ENCODE data around the gene ITGB2.

DNA sequence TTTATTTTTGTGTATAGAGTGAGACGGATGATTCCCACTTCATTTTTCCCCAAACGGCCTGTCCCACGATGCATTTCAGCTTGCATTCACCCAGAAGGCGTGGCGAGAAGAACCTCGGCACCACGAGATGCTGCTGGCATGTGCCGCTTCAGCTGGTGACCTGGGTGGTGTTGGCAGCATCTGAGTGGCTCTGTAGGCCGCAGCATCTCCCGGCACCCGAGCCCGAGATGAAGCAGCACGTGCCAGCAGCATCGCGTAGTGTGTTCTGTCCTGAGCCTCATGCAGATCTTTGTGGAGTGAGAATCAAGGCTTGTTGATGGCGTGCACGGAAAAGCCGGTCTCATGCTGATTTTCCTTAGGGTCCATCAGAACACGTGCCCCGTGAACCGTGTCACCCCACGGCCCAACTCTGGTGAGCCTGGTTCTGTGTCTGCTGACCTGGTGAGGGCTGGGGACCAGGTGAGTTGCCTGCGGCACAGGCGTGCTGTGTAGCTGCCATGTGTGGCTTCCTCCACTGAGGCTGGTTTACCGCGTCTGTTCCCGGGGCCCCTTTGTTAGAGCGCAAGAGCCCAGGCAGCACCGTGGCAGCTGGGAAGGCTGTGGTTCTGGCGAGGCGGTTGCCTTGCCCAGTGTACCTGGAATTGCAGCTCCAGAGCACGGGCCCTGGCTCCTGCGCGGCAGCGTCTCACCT lies 35.8 kb upstream of the ITGB2 start:
- TF ChIP-seq, protein P1, sequence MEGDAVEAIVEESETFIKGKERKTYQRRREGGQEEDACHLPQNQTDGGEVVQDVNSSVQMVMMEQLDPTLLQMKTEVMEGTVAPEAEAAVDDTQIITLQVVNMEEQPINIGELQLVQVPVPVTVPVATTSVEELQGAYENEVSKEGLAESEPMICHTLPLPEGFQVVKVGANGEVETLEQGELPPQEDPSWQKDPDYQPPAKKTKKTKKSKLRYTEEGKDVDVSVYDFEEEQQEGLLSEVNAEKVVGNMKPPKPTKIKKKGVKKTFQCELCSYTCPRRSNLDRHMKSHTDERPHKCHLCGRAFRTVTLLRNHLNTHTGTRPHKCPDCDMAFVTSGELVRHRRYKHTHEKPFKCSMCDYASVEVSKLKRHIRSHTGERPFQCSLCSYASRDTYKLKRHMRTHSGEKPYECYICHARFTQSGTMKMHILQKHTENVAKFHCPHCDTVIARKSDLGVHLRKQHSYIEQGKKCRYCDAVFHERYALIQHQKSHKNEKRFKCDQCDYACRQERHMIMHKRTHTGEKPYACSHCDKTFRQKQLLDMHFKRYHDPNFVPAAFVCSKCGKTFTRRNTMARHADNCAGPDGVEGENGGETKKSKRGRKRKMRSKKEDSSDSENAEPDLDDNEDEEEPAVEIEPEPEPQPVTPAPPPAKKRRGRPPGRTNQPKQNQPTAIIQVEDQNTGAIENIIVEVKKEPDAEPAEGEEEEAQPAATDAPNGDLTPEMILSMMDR (IDR thresholded peaks at IDR 0.05; ENCODE audit: low read depth, low read length): no peak
- TF ChIP-seq MYC (IDR thresholded peaks at IDR 0.05; ENCODE audit: low read depth, low read length): no peak
- TF ChIP-seq, protein P2, sequence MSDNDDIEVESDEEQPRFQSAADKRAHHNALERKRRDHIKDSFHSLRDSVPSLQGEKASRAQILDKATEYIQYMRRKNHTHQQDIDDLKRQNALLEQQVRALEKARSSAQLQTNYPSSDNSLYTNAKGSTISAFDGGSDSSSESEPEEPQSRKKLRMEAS (IDR thresholded peaks at IDR 0.05; ENCODE audit: low read depth, low read length): no peak

All from NB4 (cell line).